D341Med (cell line): ENCODE results near the gene RASGRF1.
"Not testable (repeated sequence)": the region's sequence is repeated elsewhere in the genome, so short reads cannot be mapped to it uniquely, and the experiment has no call there.

Source experiments
- DNase-seq: peaks from one replicate; pipeline ENCODE4 v3.0.0; 2012; ENCODE audit warnings: low spot score

The RASGRF1 gene

GRCh38 chr15:79036323-79036722, 54.3 kb downstream of the RASGRF1 start:
- no peak for DNase-seq

GRCh38 chr15:79035814-79036213, 54.8 kb downstream of the RASGRF1 start:
- DNase-seq: no peak

- DNase-seq: no peak
Observed at GRCh38 chr15:79035111-79035601, 55.4 kb downstream of the RASGRF1 start.

- no peak for DNase-seq
Observed at GRCh38 chr15:79034284-79034683, 56.3 kb downstream of the RASGRF1 start.

GRCh38 chr15:79032656-79033055, 57.9 kb downstream of the RASGRF1 start:
- no peak for DNase-seq

GRCh38 chr15:79031821-79032220, 58.8 kb downstream of the RASGRF1 start:
- no peak for DNase-seq

GRCh38 chr15:79031201-79031600, 59.4 kb downstream of the RASGRF1 start:
- no peak for DNase-seq

GRCh38 chr15:79030470-79030869, 60.1 kb downstream of the RASGRF1 start:
- DNase-seq: no peak

GRCh38 chr15:79028411-79028964, 62.1 kb downstream of the RASGRF1 start:
- peak; percentile 72 for DNase-seq

GRCh38 chr15:79027532-79028410, 62.8 kb downstream of the RASGRF1 start:
- DNase-seq: no peak

- no peak for DNase-seq
Observed at GRCh38 chr15:79025802-79026201, 64.8 kb downstream of the RASGRF1 start.

- no peak for DNase-seq
Observed at GRCh38 chr15:79025201-79025600, 65.4 kb downstream of the RASGRF1 start.

GRCh38 chr15:79024493-79024892, 66.1 kb downstream of the RASGRF1 start:
- not testable (repeated sequence) for DNase-seq

GRCh38 chr15:79023918-79024317, 66.7 kb downstream of the RASGRF1 start:
- DNase-seq: no peak

- no peak for DNase-seq
Observed at GRCh38 chr15:79023546-79023890, 67.1 kb downstream of the RASGRF1 start.

GRCh38 chr15:79018960-79019359, 71.6 kb downstream of the RASGRF1 start:
- DNase-seq: no peak

GRCh38 chr15:79017953-79018352, 72.6 kb downstream of the RASGRF1 start:
- DNase-seq: no peak

- DNase-seq: no peak
Observed at GRCh38 chr15:79016527-79017170, 73.9 kb downstream of the RASGRF1 start.

GRCh38 chr15:79015416-79015815, 75.2 kb downstream of the RASGRF1 start:
- DNase-seq: no peak

GRCh38 chr15:79010278-79010677, 80.3 kb downstream of the RASGRF1 start:
- no peak for DNase-seq

- DNase-seq: no peak
Observed at GRCh38 chr15:79009379-79009778, 81.2 kb downstream of the RASGRF1 start.

GRCh38 chr15:79008659-79009058, 81.9 kb downstream of the RASGRF1 start:
- no peak for DNase-seq

GRCh38 chr15:79007066-79007465, 83.5 kb downstream of the RASGRF1 start:
- no peak for DNase-seq
